IPS-15b (cell line): Measurements from ENCODE around the gene VCL.
"Not testable (repeated sequence)": the region's sequence is repeated elsewhere in the genome, so short reads cannot be mapped to it uniquely, and the experiment has no call there.

Source experiments
- H3K27me3 ChIP-seq: one replicate; pipeline ENCODE4 v1.6.1; 2013; ENCODE audit warnings: low read length; ENCODE audit not compliant: control insufficient read depth, insufficient read depth
- H3K36me3 ChIP-seq: one replicate; pipeline ENCODE4 v1.6.1; 2013; ENCODE audit warnings: low read length; ENCODE audit not compliant: control insufficient read depth, insufficient read depth
- H3K4me1 ChIP-seq: one replicate; pipeline ENCODE4 v1.6.1; 2013; ENCODE audit warnings: mild to moderate bottlenecking, low read length; ENCODE audit not compliant: control insufficient read depth, insufficient read depth
- H3K4me3 ChIP-seq: one replicate; pipeline ENCODE4 v1.5.1; 2013; ENCODE audit warnings: low read depth, low read length
- H3K9ac ChIP-seq: one replicate; pipeline ENCODE4 v1.6.1; 2013; ENCODE audit warnings: low read depth, mild to moderate bottlenecking, low read length
- H3K9me3 ChIP-seq: one replicate; pipeline ENCODE4 v1.6.1; 2013; ENCODE audit warnings: mild to moderate bottlenecking, low read length; ENCODE audit not compliant: control insufficient read depth, insufficient read depth

The VCL gene

GRCh38 chr10:73964743-73965142, 33.2 kb upstream of the VCL start:
- peaks cover 32% of the 10 kb centered on the region for H3K4me1 ChIP-seq
- no peaks in the 10 kb centered on the region for H3K9me3 ChIP-seq
- H3K9ac ChIP-seq = peak overlapping the region; percentile 8
- H3K36me3 ChIP-seq = no peaks in the 10 kb centered on the region
- no peaks in the 10 kb centered on the region for H3K27me3 ChIP-seq
- no peak overlapping the region for H3K4me3 ChIP-seq

GRCh38 chr10:73965267-73965889, 32.5 kb upstream of the VCL start:
- peak overlapping the region; percentile 90 for H3K9ac ChIP-seq
- H3K27me3 ChIP-seq, H3K9me3 ChIP-seq, H3K36me3 ChIP-seq: not testable (repeated sequence)
- peaks cover 32% of the 10 kb centered on the region for H3K4me1 ChIP-seq
- peak overlapping the region; percentile 43 for H3K4me3 ChIP-seq

- peaks cover 32% of the 10 kb centered on the region for H3K4me1 ChIP-seq
- no peaks in the 10 kb centered on the region for H3K9me3 ChIP-seq
- no peaks in the 10 kb centered on the region for H3K36me3 ChIP-seq
- H3K4me3 ChIP-seq = peak overlapping the region; percentile 43
- H3K9ac ChIP-seq = peak overlapping the region; percentile 90
- H3K27me3 ChIP-seq = no peaks in the 10 kb centered on the region
Observed at GRCh38 chr10:73965890-73966768, 31.8 kb upstream of the VCL start.

- Histone ChIP-seq H3K9ac (peak overlapping the region; percentile 61), H3K9me3 (no peaks in the 10 kb centered on the region), H3K27me3 (no peaks in the 10 kb centered on the region), H3K4me1 (peaks cover 32% of the 10 kb centered on the region), H3K36me3 (no peaks in the 10 kb centered on the region), H3K4me3 (no peak overlapping the region)
Observed at GRCh38 chr10:73967022-73967429, 30.9 kb upstream of the VCL start.

- H3K4me3 ChIP-seq = no peak overlapping the region
- peaks cover 32% of the 10 kb centered on the region for H3K4me1 ChIP-seq
Observed at GRCh38 chr10:73967544-73967943, 30.4 kb upstream of the VCL start.

GRCh38 chr10:73968098-73968521, 29.8 kb upstream of the VCL start:
- Histone ChIP-seq H3K36me3 (no peaks in the 10 kb centered on the region), H3K27me3 (no peaks in the 10 kb centered on the region), H3K4me1 (peaks cover 32% of the 10 kb centered on the region), H3K9me3 (no peaks in the 10 kb centered on the region), H3K4me3 (no peak overlapping the region), H3K9ac (peak overlapping the region; percentile 1)

More at GRCh38 chr10:73967544-73967943, 30.4 kb upstream of the VCL start:
- Histone ChIP-seq H3K27me3 (no peaks in the 10 kb centered on the region), H3K36me3 (no peaks in the 10 kb centered on the region), H3K9ac (peak overlapping the region; percentile 61), H3K9me3 (no peaks in the 10 kb centered on the region)

GRCh38 chr10:73969224-73969841, 28.6 kb upstream of the VCL start:
- no peaks in the 10 kb centered on the region for H3K36me3 ChIP-seq
- H3K27me3 ChIP-seq = no peaks in the 10 kb centered on the region
- H3K4me1 ChIP-seq = peaks cover 30% of the 10 kb centered on the region
- no peaks in the 10 kb centered on the region for H3K9me3 ChIP-seq
- no peak overlapping the region for H3K9ac ChIP-seq
- no peak overlapping the region for H3K4me3 ChIP-seq

- H3K9ac ChIP-seq = no peak overlapping the region
- no peak overlapping the region for H3K4me3 ChIP-seq
- peaks cover 27% of the 10 kb centered on the region for H3K4me1 ChIP-seq
- no peaks in the 10 kb centered on the region for H3K36me3 ChIP-seq
- no peaks in the 10 kb centered on the region for H3K9me3 ChIP-seq
- no peaks in the 10 kb centered on the region for H3K27me3 ChIP-seq
Observed at GRCh38 chr10:73970845-73971244, 27.1 kb upstream of the VCL start.

- peaks cover 21% of the 10 kb centered on the region for H3K4me1 ChIP-seq
- H3K4me3 ChIP-seq = no peak overlapping the region
- H3K27me3 ChIP-seq = no peaks in the 10 kb centered on the region
- H3K9me3 ChIP-seq = no peaks in the 10 kb centered on the region
- H3K36me3 ChIP-seq = no peaks in the 10 kb centered on the region
- H3K9ac ChIP-seq = no peak overlapping the region
Observed at GRCh38 chr10:73971636-73972354, 26.1 kb upstream of the VCL start.

- peaks cover 6% of the 10 kb centered on the region for H3K4me1 ChIP-seq
Observed at GRCh38 chr10:73973427-73973826, 24.5 kb upstream of the VCL start.

GRCh38 chr10:73974309-73974946, 23.5 kb upstream of the VCL start:
- peaks cover 4% of the 10 kb centered on the region for H3K4me1 ChIP-seq
- no peak overlapping the region for H3K4me3 ChIP-seq
- H3K9me3 ChIP-seq = no peaks in the 10 kb centered on the region
- H3K27me3 ChIP-seq = no peaks in the 10 kb centered on the region
- no peaks in the 10 kb centered on the region for H3K36me3 ChIP-seq
- H3K9ac ChIP-seq = no peak overlapping the region

More at GRCh38 chr10:73973427-73973826, 24.5 kb upstream of the VCL start:
- Histone ChIP-seq H3K9me3 (no peaks in the 10 kb centered on the region), H3K9ac (no peak overlapping the region), H3K27me3 (no peaks in the 10 kb centered on the region), H3K4me3 (no peak overlapping the region), H3K36me3 (no peaks in the 10 kb centered on the region)
